CD4-positive, alpha-beta T cell treated with Interleukin-21 for 1 hour (primary cell): ENCODE results near the gene NTMT2.
"Not testable (repeated sequence)": the region's sequence is repeated elsewhere in the genome, so short reads cannot be mapped to it uniquely, and the experiment has no call there.

Source experiments
- DNase-seq: peaks from one replicate; pipeline ENCODE4 v3.0.0-alpha.2; 2020

NTMT2 gene

GRCh38 chr1:170162459-170163246, 16.9 kb downstream of the NTMT2 start:
- DNase-seq: no peak

- no peak for DNase-seq
Measured at GRCh38 chr1:170164103-170164763, 18.5 kb downstream of the NTMT2 start.

GRCh38 chr1:170166518-170167180, 20.9 kb downstream of the NTMT2 start:
- no peak for DNase-seq

GRCh38 chr1:170168265-170168664, 22.5 kb downstream of the NTMT2 start:
- peak; percentile 4 for DNase-seq

GRCh38 chr1:170170513-170170912, 24.8 kb downstream of the NTMT2 start:
- DNase-seq: not testable (repeated sequence)

- DNase-seq: no peak
Measured at GRCh38 chr1:170174395-170174794, 28.6 kb downstream of the NTMT2 start.

- DNase-seq: no peak
Measured at GRCh38 chr1:170175041-170175440, 29.3 kb downstream of the NTMT2 start.

GRCh38 chr1:170175484-170175883, 29.7 kb downstream of the NTMT2 start:
- no peak for DNase-seq

- no peak for DNase-seq
Measured at GRCh38 chr1:170176772-170177171, 31.0 kb downstream of the NTMT2 start.

GRCh38 chr1:170182442-170182841, 36.7 kb downstream of the NTMT2 start:
- DNase-seq: no peak

GRCh38 chr1:170192546-170192945, 46.8 kb downstream of the NTMT2 start:
- no peak for DNase-seq

GRCh38 chr1:170194451-170194850, 48.7 kb downstream of the NTMT2 start:
- DNase-seq: no peak

- no peak for DNase-seq
Measured at GRCh38 chr1:170196490-170197236, 50.9 kb downstream of the NTMT2 start.

GRCh38 chr1:170198090-170198489, 52.3 kb downstream of the NTMT2 start:
- DNase-seq: no peak

GRCh38 chr1:170198584-170198983, 52.8 kb downstream of the NTMT2 start:
- DNase-seq: no peak

- DNase-seq: no peak
Measured at GRCh38 chr1:170200161-170200560, 54.4 kb downstream of the NTMT2 start.

GRCh38 chr1:170200621-170201397, 55.0 kb downstream of the NTMT2 start:
- DNase-seq: no peak

GRCh38 chr1:170203693-170204092, 57.9 kb downstream of the NTMT2 start:
- DNase-seq: no peak

GRCh38 chr1:170204121-170204520, 58.4 kb downstream of the NTMT2 start:
- no peak for DNase-seq

GRCh38 chr1:170205301-170205700, 59.5 kb downstream of the NTMT2 start:
- no peak for DNase-seq

GRCh38 chr1:170209125-170209524, 63.4 kb downstream of the NTMT2 start:
- DNase-seq: no peak

- DNase-seq: no peak
Measured at GRCh38 chr1:170210142-170210541, 64.4 kb downstream of the NTMT2 start.
